Lower lobe of right lung (tissue), 2 donors: ENCODE results near the gene TUBB3. TPM values are rescaled to one million over a fixed set of nuclear protein-coding genes. Genes with fewer than 3 reads are reported as not detected.
"Not testable (repeated sequence)": the region's sequence is repeated elsewhere in the genome, so short reads cannot be mapped to it uniquely, and the experiment has no call there.

Source experiments
- ATAC-seq, 2 donors: fragments of 200-7000 bp; cut with Tn5 transposase; one replicate each; pipeline ENCODE4 v1.9.1; 2020 to 2022; ENCODE audit warnings: mild to moderate bottlenecking in 2 of 2, moderate library complexity in 2 of 2
- DNase-seq: peaks from one replicate; pipeline ENCODE4 v3.0.0-alpha.2; 2020
- H3K27ac ChIP-seq: fragments of 200-600 bp; one replicate; pipeline ENCODE4 v1.8.0; 2022
- H3K27me3 ChIP-seq: fragments of 200-600 bp; one replicate; pipeline ENCODE4 v1.8.0; 2022; ENCODE audit warnings: low read depth
- H3K36me3 ChIP-seq: fragments of 200-600 bp; one replicate; pipeline ENCODE4 v1.8.0; 2022; ENCODE audit warnings: mild to moderate bottlenecking
- H3K4me1 ChIP-seq: fragments of 200-600 bp; one replicate; pipeline ENCODE4 v1.8.0; 2022
- H3K4me3 ChIP-seq: fragments of 200-600 bp; one replicate; pipeline ENCODE4 v1.8.0; 2022; ENCODE audit warnings: mild to moderate bottlenecking
- H3K9me3 ChIP-seq: fragments of 200-600 bp; one replicate; pipeline ENCODE4 v1.8.0; 2022
- CTCF ChIP-seq: fragments of 200-600 bp; IDR thresholded peaks from one replicate; pipeline ENCODE4 v1.8.0; 2022; ENCODE audit warnings: antibody characterized with exemption, mild to moderate bottlenecking
- intact Hi-C: fragments of 100-400 bp; cut with DNase I; formaldehyde crosslinking; loops from one replicate; pipeline ENCODE4 v1.11.0; 2022
- total RNA-seq: library from RNA; stranded (reverse); fragmentation: NEBNext Ultra II Directional; extraction: Animal tissue kit (Norgen Biotek cat#: 25700); gene quantifications from one replicate; pipeline ENCODE4 v1.2.1, GENCODE V29; 2021
- donor health status: DM: no; HTN: yes; CAD: no; lungs with severe emphysema.

Gene TUBB3
- total RNA-seq, 1 donor from 2014 or later, result 2.1 TPM

- no peak for TF ChIP-seq CTCF
- intact Hi-C loops, result no loop called here
- Histone ChIP-seq H3K27me3 (no peaks in the 10 kb centered on the region), H3K4me3 (no peak overlapping the region), H3K27ac (no peak overlapping the region), H3K4me1 (no peaks in the 10 kb centered on the region), H3K36me3 (peaks cover 57% of the 10 kb centered on the region), H3K9me3 (no peaks in the 10 kb centered on the region)
- DNase-seq, result no peak
- no peak for ATAC-seq
Observed at GRCh38 chr16:89964201-89964600, 41.1 kb downstream of the TUBB3 start.

GRCh38 chr16:89965447-89966225 is 42.5 kb downstream of the TUBB3 start:
- Histone ChIP-seq H3K36me3 (peaks cover 48% of the 10 kb centered on the region), H3K9me3 (no peaks in the 10 kb centered on the region), H3K27me3 (no peaks in the 10 kb centered on the region), H3K4me1 (peaks cover 9% of the 10 kb centered on the region), H3K4me3 (no peak overlapping the region), H3K27ac (no peak overlapping the region)
- intact Hi-C loops, result no loop called here
- TF ChIP-seq CTCF, result no peak
- no peak for ATAC-seq
- DNase-seq, result no peak

DNA sequence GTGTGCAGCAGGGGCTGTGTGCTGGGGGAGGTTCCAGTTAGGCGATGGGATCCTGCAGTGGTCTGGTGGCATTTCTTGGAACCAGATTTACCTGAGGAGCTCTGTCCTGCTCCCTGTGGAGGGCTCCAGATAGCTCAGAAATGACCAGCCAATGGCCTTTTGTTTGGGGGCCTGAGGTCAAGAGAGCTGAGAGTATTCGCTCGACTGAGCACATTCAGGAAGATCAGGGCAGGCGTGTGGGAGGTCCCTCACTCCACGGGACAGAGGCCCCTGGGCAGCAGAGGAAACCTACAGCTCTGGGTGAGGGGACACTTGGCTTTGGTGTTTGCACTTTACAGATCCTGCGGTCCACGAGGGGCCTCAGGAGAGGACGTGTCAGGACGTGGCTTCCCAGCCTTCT is 43.6 kb downstream of the TUBB3 start:
- ATAC-seq (no peak), DNase-seq (no peak)
- TF ChIP-seq CTCF, result no peak
- Histone ChIP-seq H3K4me1 (peaks cover 19% of the 10 kb centered on the region), H3K9me3 (no peaks in the 10 kb centered on the region), H3K36me3 (peaks cover 36% of the 10 kb centered on the region), H3K4me3 (no peak overlapping the region), H3K27ac (no peak overlapping the region), H3K27me3 (no peaks in the 10 kb centered on the region)
- intact Hi-C loops, result no loop called here

- H3K27me3 ChIP-seq, H3K4me3 ChIP-seq, DNase-seq, H3K27ac ChIP-seq, H3K9me3 ChIP-seq, intact Hi-C loops: not testable (repeated sequence)
- ATAC-seq, result peak in 1 of 2 donors; percentile 23
- Histone ChIP-seq H3K4me1 (peaks cover 21% of the 10 kb centered on the region), H3K36me3 (peaks cover 32% of the 10 kb centered on the region)
Observed at GRCh38 chr16:89967436-89967835, 44.3 kb downstream of the TUBB3 start.

DNA sequence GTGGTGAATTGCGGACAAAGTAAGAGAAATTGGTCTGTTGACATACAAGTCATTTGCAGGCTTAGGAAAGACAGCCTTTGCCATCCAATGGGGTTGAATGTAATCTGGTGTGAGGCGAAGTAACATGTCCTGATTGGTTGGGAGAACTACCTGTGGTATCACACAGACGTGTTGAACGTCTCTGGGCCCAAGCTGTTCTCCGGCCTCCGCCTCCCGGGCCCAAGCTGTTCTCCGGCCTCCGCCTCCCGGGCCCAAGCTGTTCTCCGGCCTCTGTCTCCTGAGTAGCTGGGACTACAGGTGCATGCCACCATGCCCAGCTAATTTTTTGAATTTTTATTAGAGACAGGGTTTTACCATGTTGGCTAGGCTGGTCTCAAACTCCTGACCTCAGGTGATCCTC is 44.9 kb downstream of the TUBB3 start:
- H3K27me3 ChIP-seq, H3K9me3 ChIP-seq, ATAC-seq, H3K4me3 ChIP-seq, H3K27ac ChIP-seq, intact Hi-C loops, DNase-seq: not testable (repeated sequence)
- Histone ChIP-seq H3K4me1 (peaks cover 22% of the 10 kb centered on the region), H3K36me3 (peaks cover 31% of the 10 kb centered on the region)

DNA sequence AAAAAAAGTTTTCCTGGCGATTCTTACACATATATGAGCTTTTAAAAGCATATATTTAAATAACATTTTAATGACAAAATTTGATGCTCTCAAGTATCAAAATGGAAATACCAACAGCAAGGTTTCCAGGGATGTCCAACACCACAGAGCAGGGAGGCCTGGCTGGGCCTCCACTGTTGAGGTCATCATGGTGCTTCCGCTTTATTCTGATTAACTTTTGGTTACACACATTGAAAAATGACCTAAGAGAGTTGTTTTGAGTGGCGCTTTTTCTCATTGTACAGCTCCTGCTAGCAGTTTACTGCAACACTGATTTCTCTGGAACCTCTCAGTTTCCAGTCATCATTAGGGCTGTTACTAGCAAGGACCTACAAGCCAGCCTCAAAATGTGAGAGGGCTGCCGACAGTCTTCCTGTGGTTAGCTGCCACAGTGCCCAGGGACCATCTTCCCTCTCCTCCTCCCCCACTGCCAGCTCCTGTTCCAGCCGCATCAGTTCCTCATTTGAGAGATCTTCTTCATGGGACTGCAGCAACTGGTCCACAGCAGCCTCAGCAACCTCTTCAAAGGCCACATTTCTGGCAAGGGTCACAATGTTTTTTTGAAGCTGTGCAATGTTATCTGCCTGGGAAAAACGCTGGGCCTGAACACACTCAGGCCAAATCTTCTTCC is 46.7 kb downstream of the TUBB3 start:
- peaks cover 32% of the 10 kb centered on the region for H3K4me1 ChIP-seq
- ATAC-seq (no peak), DNase-seq (no peak)
- no peaks in the 10 kb centered on the region for H3K9me3 ChIP-seq
- TF ChIP-seq CTCF, result no peak
- H3K27me3 ChIP-seq, result no peaks in the 10 kb centered on the region
- peaks cover 19% of the 10 kb centered on the region for H3K36me3 ChIP-seq
- intact Hi-C loops, result no loop called here
- H3K27ac ChIP-seq, result no peak overlapping the region
- no peak overlapping the region for H3K4me3 ChIP-seq
